ENCODE data around the gene PF4V1.

The PF4V1 gene

DNA sequence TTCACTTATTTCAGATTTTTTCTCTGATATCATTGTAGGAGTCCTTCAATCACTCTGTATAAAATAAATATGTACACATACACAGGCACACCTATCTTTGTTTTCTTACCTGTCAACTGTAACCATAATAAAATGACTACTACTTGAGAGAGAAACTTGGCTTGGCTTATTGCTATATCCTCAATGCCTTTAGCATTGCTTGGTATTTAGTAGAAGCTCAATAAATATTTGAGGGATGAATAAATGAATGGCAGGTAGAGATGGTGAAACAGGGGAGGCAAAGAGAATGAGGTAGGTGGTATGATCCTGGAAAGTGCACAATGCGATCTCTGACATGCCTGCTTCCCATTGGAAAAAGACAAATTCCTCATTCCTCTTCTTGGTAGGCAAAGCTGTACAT is 38.4 kb upstream of the PF4V1 start:
- peaks cover 49% of the 10 kb centered on the region for H3K4me1 ChIP-seq (ENCODE audit: insufficient read depth, low read length)
- no peaks in the 10 kb centered on the region for H3K27me3 ChIP-seq (ENCODE audit: insufficient read depth, low read length, poor library complexity)
- no peaks in the 10 kb centered on the region for H3K9me3 ChIP-seq (ENCODE audit: insufficient read depth, low read length, severe bottlenecking)
- no peak overlapping the region for H2AFZ ChIP-seq (ENCODE audit: low read depth, low read length)
- no peak overlapping the region for H3K4me3 ChIP-seq (ENCODE audit: low read depth in 1 of 2, low read length in 2 of 2)
- peak overlapping the region; percentile 3; the same call in 1 of the 2 replicates for H3K4me2 ChIP-seq (ENCODE audit: insufficient read depth, low read length)
- peak overlapping the region; percentile 76 for H3K27ac ChIP-seq (ENCODE audit: low read length)
- ATAC-seq (ENCODE audit: insufficient read depth, low read depth) (no peak), DNase-seq (no peak)
- H3K79me2 ChIP-seq (ENCODE audit: insufficient read depth, low read length) = no peaks in the 10 kb centered on the region
- no peak for TF ChIP-seq EZH2 (IDR thresholded peaks at IDR 0.05; ENCODE audit: borderline replicate concordance, low read depth, low read length, severe bottlenecking)
- TF ChIP-seq, protein P1, sequence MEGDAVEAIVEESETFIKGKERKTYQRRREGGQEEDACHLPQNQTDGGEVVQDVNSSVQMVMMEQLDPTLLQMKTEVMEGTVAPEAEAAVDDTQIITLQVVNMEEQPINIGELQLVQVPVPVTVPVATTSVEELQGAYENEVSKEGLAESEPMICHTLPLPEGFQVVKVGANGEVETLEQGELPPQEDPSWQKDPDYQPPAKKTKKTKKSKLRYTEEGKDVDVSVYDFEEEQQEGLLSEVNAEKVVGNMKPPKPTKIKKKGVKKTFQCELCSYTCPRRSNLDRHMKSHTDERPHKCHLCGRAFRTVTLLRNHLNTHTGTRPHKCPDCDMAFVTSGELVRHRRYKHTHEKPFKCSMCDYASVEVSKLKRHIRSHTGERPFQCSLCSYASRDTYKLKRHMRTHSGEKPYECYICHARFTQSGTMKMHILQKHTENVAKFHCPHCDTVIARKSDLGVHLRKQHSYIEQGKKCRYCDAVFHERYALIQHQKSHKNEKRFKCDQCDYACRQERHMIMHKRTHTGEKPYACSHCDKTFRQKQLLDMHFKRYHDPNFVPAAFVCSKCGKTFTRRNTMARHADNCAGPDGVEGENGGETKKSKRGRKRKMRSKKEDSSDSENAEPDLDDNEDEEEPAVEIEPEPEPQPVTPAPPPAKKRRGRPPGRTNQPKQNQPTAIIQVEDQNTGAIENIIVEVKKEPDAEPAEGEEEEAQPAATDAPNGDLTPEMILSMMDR (IDR thresholded peaks at IDR 0.05; ENCODE audit: borderline replicate concordance, extremely low read depth, low read length, poor library complexity, severe bottlenecking) = no peak
- H4K20me1 ChIP-seq (ENCODE audit: insufficient read depth, low read length) = no peaks in the 10 kb centered on the region
- H3K9ac ChIP-seq (ENCODE audit: low read depth, low read length) = no peak overlapping the region
- H3K36me3 ChIP-seq (ENCODE audit: insufficient read depth, low read length) = no peaks in the 10 kb centered on the region

DNA sequence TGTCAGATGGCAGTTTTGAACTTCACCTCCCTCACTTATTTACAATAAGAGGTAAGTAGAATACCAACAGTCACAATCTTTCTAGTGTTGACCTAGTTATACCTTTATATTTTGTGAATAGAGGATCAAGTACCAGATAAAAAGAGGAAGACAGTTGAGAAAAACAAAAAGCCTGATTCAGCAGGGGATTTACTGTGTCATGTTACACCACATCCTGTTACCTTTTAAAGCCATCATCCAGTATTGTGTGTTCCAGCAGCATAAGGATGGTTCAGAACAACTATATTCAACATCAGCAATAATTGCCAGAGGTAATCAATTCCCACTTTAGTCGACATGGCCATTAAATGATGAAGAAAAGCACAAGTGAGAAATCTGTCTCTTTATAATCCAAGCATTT is 38.0 kb upstream of the PF4V1 start:
- peak; percentile 86 for ATAC-seq (ENCODE audit: insufficient read depth, low read depth)
- H3K27ac ChIP-seq (ENCODE audit: low read length) = peak overlapping the region; percentile 76
- TF ChIP-seq, protein P1 (IDR thresholded peaks at IDR 0.05; ENCODE audit: borderline replicate concordance, extremely low read depth, low read length, poor library complexity, severe bottlenecking) = no peak
- TF ChIP-seq EZH2 (IDR thresholded peaks at IDR 0.05; ENCODE audit: borderline replicate concordance, low read depth, low read length, severe bottlenecking) = no peak
- H3K79me2 ChIP-seq (ENCODE audit: insufficient read depth, low read length) = no peaks in the 10 kb centered on the region
- no peak overlapping the region for H3K4me3 ChIP-seq (ENCODE audit: low read depth in 1 of 2, low read length in 2 of 2)
- H3K27me3 ChIP-seq (ENCODE audit: insufficient read depth, low read length, poor library complexity) = no peaks in the 10 kb centered on the region
- H2AFZ ChIP-seq (ENCODE audit: low read depth, low read length) = no peak overlapping the region
- DNase-seq = no peak
- H3K4me2 ChIP-seq (ENCODE audit: insufficient read depth, low read length) = peak overlapping the region; percentile 3; the same call in 1 of the 2 replicates
- no peak overlapping the region for H3K9ac ChIP-seq (ENCODE audit: low read depth, low read length)
- no peaks in the 10 kb centered on the region for H3K9me3 ChIP-seq (ENCODE audit: insufficient read depth, low read length, severe bottlenecking)
- H4K20me1 ChIP-seq (ENCODE audit: insufficient read depth, low read length) = no peaks in the 10 kb centered on the region
- no peaks in the 10 kb centered on the region for H3K36me3 ChIP-seq (ENCODE audit: insufficient read depth, low read length)
- H3K4me1 ChIP-seq (ENCODE audit: insufficient read depth, low read length) = peaks cover 49% of the 10 kb centered on the region

DNA sequence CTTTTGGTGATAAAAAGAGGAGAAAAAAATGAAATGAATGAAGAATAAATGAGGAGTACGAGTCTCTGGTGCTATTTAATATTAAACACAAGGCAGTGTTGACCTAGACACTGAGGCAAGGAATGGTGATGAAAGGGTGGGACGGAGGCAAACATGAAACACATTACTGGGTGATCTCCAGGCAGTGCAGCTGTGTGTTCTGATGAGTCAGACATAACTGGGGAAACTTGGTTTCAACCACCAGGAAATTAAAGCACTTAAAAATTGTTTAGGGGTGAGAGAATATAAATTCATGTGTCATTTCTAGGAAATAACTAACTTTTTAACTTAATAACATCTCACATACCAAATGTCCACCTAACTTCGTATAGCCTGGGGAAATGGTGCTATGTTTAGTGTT is 36.3 kb upstream of the PF4V1 start:
- DNase-seq = no peak
- Histone ChIP-seq H3K27me3 (ENCODE audit: insufficient read depth, low read length, poor library complexity) (no peaks in the 10 kb centered on the region), H3K36me3 (ENCODE audit: insufficient read depth, low read length) (no peaks in the 10 kb centered on the region), H3K27ac (ENCODE audit: low read length) (peak overlapping the region; percentile 70), H3K4me1 (ENCODE audit: insufficient read depth, low read length) (peaks cover 46% of the 10 kb centered on the region), H3K9me3 (ENCODE audit: insufficient read depth, low read length, severe bottlenecking) (no peaks in the 10 kb centered on the region), H3K4me3 (ENCODE audit: low read depth in 1 of 2, low read length in 2 of 2) (no peak overlapping the region), H4K20me1 (ENCODE audit: insufficient read depth, low read length) (no peaks in the 10 kb centered on the region), H3K9ac (ENCODE audit: low read depth, low read length) (no peak overlapping the region), H3K4me2 (ENCODE audit: insufficient read depth, low read length) (no peak overlapping the region), H3K79me2 (ENCODE audit: insufficient read depth, low read length) (no peaks in the 10 kb centered on the region), H2AFZ (ENCODE audit: low read depth, low read length) (no peak overlapping the region)
- TF ChIP-seq, protein P1 (IDR thresholded peaks at IDR 0.05; ENCODE audit: borderline replicate concordance, extremely low read depth, low read length, poor library complexity, severe bottlenecking) = no peak
- ATAC-seq (ENCODE audit: insufficient read depth, low read depth) = peak; percentile 56

DNA sequence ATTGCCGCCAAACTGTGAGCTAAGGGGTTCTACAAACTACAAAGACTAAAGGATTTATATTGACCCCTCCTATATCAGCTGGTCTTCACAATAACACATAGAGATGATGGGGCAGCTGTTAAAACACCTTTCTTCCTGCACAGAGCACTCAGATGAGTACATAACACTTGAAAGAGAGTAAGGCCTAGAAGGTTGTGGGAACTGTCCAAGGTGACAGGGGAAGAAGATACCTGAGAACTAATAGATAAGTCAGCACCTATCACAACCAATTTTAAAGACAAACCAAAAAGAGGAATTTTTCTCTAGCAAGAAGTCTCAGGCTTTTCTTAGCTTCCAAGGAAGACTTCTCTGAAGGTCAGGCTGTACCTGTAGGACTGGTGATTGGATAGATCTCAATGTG is 35.8 kb upstream of the PF4V1 start:
- no peaks in the 10 kb centered on the region for H3K9me3 ChIP-seq (ENCODE audit: insufficient read depth, low read length, severe bottlenecking)
- peak overlapping the region; percentile 70 for H3K27ac ChIP-seq (ENCODE audit: low read length)
- no peak overlapping the region for H3K9ac ChIP-seq (ENCODE audit: low read depth, low read length)
- H3K4me3 ChIP-seq (ENCODE audit: low read depth in 1 of 2, low read length in 2 of 2) = no peak overlapping the region
- peaks cover 46% of the 10 kb centered on the region for H3K4me1 ChIP-seq (ENCODE audit: insufficient read depth, low read length)
- no peak for TF ChIP-seq EZH2 (IDR thresholded peaks at IDR 0.05; ENCODE audit: borderline replicate concordance, low read depth, low read length, severe bottlenecking)
- TF ChIP-seq, protein P1 (IDR thresholded peaks at IDR 0.05; ENCODE audit: borderline replicate concordance, extremely low read depth, low read length, poor library complexity, severe bottlenecking) = no peak
- H3K79me2 ChIP-seq (ENCODE audit: insufficient read depth, low read length) = no peaks in the 10 kb centered on the region
- DNase-seq (no peak), ATAC-seq (ENCODE audit: insufficient read depth, low read depth) (no peak)
- no peak overlapping the region for H3K4me2 ChIP-seq (ENCODE audit: insufficient read depth, low read length)
- no peaks in the 10 kb centered on the region for H3K36me3 ChIP-seq (ENCODE audit: insufficient read depth, low read length)
- no peaks in the 10 kb centered on the region for H3K27me3 ChIP-seq (ENCODE audit: insufficient read depth, low read length, poor library complexity)
- no peaks in the 10 kb centered on the region for H4K20me1 ChIP-seq (ENCODE audit: insufficient read depth, low read length)
- no peak overlapping the region for H2AFZ ChIP-seq (ENCODE audit: low read depth, low read length)
